ENCODE data around the gene MAP3K7.

DNA sequence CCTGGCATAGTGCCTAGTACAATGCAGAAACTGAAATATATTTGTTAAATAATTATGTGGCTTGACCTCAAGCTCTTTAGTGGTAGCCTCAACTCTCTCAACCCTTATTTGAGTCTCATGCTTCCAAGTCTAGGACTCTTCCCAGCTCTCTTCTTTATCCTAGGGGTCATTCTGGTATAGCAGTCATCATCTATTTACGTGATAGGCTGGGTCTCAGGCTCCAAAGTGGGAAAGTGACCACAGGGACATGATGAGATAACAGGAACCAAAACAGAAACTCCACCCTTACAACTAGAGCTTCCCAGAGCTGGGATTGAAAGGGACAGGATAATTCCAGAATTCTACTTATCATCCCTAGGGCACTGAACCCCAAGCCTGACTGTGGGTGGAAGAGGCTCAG lies 17.7 kb upstream of the MAP3K7 start:
- TF ChIP-seq, protein P1, sequence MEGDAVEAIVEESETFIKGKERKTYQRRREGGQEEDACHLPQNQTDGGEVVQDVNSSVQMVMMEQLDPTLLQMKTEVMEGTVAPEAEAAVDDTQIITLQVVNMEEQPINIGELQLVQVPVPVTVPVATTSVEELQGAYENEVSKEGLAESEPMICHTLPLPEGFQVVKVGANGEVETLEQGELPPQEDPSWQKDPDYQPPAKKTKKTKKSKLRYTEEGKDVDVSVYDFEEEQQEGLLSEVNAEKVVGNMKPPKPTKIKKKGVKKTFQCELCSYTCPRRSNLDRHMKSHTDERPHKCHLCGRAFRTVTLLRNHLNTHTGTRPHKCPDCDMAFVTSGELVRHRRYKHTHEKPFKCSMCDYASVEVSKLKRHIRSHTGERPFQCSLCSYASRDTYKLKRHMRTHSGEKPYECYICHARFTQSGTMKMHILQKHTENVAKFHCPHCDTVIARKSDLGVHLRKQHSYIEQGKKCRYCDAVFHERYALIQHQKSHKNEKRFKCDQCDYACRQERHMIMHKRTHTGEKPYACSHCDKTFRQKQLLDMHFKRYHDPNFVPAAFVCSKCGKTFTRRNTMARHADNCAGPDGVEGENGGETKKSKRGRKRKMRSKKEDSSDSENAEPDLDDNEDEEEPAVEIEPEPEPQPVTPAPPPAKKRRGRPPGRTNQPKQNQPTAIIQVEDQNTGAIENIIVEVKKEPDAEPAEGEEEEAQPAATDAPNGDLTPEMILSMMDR (IDR thresholded peaks at IDR 0.05; ENCODE audit: extremely low read depth in 1 of 2, insufficient read depth in 1 of 2, low read depth in 1 of 2, low read length in 2 of 2) = no peak
- TF ChIP-seq EZH2 (IDR thresholded peaks at IDR 0.05; ENCODE audit: borderline replicate concordance, low read depth, low read length, severe bottlenecking) (no peak), POLR2AphosphoS5 (IDR thresholded peaks at IDR 0.05; ENCODE audit: insufficient read depth, low read depth, low read length) (no peak), MYC (IDR thresholded peaks at IDR 0.05; ENCODE audit: low read depth, low read length) (no peak), POLR2A (IDR thresholded peaks at IDR 0.05; ENCODE audit: low read depth, low read length) (no peak), GATA2 (IDR thresholded peaks at IDR 0.05; ENCODE audit: insufficient read depth, insufficient read length, low read depth, low read length) (no peak)
- TF ChIP-seq, protein P2, sequence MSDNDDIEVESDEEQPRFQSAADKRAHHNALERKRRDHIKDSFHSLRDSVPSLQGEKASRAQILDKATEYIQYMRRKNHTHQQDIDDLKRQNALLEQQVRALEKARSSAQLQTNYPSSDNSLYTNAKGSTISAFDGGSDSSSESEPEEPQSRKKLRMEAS (IDR thresholded peaks at IDR 0.05; ENCODE audit: insufficient read depth, insufficient read length) = no peak

All from endothelial cell of umbilical vein (primary cell).